OCI-LY7 (cell line): ENCODE measurements around the gene RIMBP3C.
"Not testable (repeated sequence)": the region's sequence is repeated elsewhere in the genome, so short reads cannot be mapped to it uniquely, and the experiment has no call there.

Source experiments
- CTCF ChIP-seq: fragments of 200-600 bp; sonication (generic); conservative IDR thresholded peaks from 2 replicates; pipeline ENCODE4 v1.5.1; 2014; ENCODE audit warnings: mild to moderate bottlenecking, antibody characterized with exemption, low read length, moderate library complexity, mixed read lengths
- EZH2phosphoT487 ChIP-seq: fragments of 200-600 bp; sonication (generic); IDR thresholded peaks from 2 replicates; pipeline ENCODE4 v1.6.1; 2018; ENCODE audit warnings: low read depth, borderline replicate concordance, mild to moderate bottlenecking, mixed run types, antibody characterized with exemption, low read length, moderate library complexity, mixed read lengths

GRCh38 chr22:21550678-21551047 is 598 bp downstream of the RIMBP3C start:
- not testable (repeated sequence) for TF ChIP-seq CTCF, EZH2phosphoT487
